Mesenchymal stem cell (in vitro differentiated cells and primary cell): ENCODE data around the gene H3-3A.

Experiments used
- DNase-seq: peaks from one replicate; pipeline ENCODE4 v3.0.0-alpha.2; 2013
- H2AFZ ChIP-seq: one replicate; pipeline ENCODE4 v1.6.1; 2013; ENCODE audit warnings: low read depth, mild to moderate bottlenecking, control low read depth, inconsistent platforms, low read length, moderate library complexity
- H2AK5ac ChIP-seq: 2 replicates; pipeline ENCODE4 v1.6.1; 2013; ENCODE audit warnings: low read length, moderate library complexity, mild to moderate bottlenecking, inconsistent platforms; ENCODE audit not compliant: severe bottlenecking
- H2BK120ac ChIP-seq: one replicate; pipeline ENCODE4 v1.6.1; 2013; ENCODE audit warnings: low read depth, mild to moderate bottlenecking, inconsistent platforms, low read length, moderate library complexity
- H2BK12ac ChIP-seq, 2 experiments: one replicate each; pipeline ENCODE4 v1.6.1; 2013; ENCODE audit warnings: inconsistent platforms in 2 of 2, low read length in 2 of 2, mild to moderate bottlenecking in 2 of 2, moderate library complexity in 2 of 2, control low read depth in 1 of 2
- H2BK15ac ChIP-seq: one replicate; pipeline ENCODE4 v1.6.1; 2013; ENCODE audit warnings: mild to moderate bottlenecking, low read depth, inconsistent platforms; ENCODE audit not compliant: poor library complexity, severe bottlenecking
- H2BK5ac ChIP-seq: 2 replicates; pipeline ENCODE4 v1.6.1; 2013; ENCODE audit warnings: low read depth, mild to moderate bottlenecking, low read length, control low read depth, inconsistent platforms; ENCODE audit not compliant: poor library complexity, severe bottlenecking
- H3K14ac ChIP-seq, 2 experiments: one replicate each; pipeline ENCODE4 v1.6.1; 2013; ENCODE audit warnings: inconsistent platforms in 2 of 2, low read length in 2 of 2, control low read depth in 1 of 2, mild to moderate bottlenecking in 1 of 2, moderate library complexity in 1 of 2
- H3K18ac ChIP-seq, 2 experiments: one replicate each; pipeline ENCODE4 v1.6.1; 2013; ENCODE audit warnings: inconsistent platforms in 2 of 2, low read length in 2 of 2, control low read depth in 1 of 2, low read depth in 1 of 2, mild to moderate bottlenecking in 1 of 2
- H3K23ac ChIP-seq, 2 experiments: one replicate each; pipeline ENCODE4 v1.6.1; 2013; ENCODE audit warnings: inconsistent platforms in 2 of 2, low read length in 2 of 2, mild to moderate bottlenecking in 2 of 2, moderate library complexity in 2 of 2, control low read depth in 1 of 2
- H3K27ac ChIP-seq: 2 replicates; pipeline ENCODE4 v1.5.1; 2013; ENCODE audit warnings: mild to moderate bottlenecking, moderate library complexity, low read length, control low read depth, inconsistent platforms; ENCODE audit not compliant: poor library complexity, severe bottlenecking
- H3K27me3 ChIP-seq, 2 experiments: 2 replicates each; pipeline versions ENCODE4 v1.6.1 to v1.7.0; 2013; ENCODE audit warnings: low read length in 2 of 2, mild to moderate bottlenecking in 2 of 2, moderate library complexity in 2 of 2, control low read depth in 1 of 2, inconsistent platforms in 1 of 2; ENCODE audit not compliant: control insufficient read depth in 1 of 2, insufficient read depth in 1 of 2
- H3K36me3 ChIP-seq, 2 experiments: 2 replicates each; pipeline versions ENCODE4 v1.6.1 to v1.7.0; 2013; ENCODE audit warnings: low read length in 2 of 2, control low read depth in 1 of 2, inconsistent platforms in 1 of 2, low read depth in 1 of 2, mild to moderate bottlenecking in 1 of 2; ENCODE audit not compliant: insufficient read depth in 2 of 2, control insufficient read depth in 1 of 2
- H3K4ac ChIP-seq, 2 experiments: one replicate each; pipeline ENCODE4 v1.6.1; 2013; ENCODE audit warnings: inconsistent platforms in 2 of 2, low read length in 2 of 2, mild to moderate bottlenecking in 2 of 2, moderate library complexity in 2 of 2, control low read depth in 1 of 2, low read depth in 1 of 2
- H3K4me1 ChIP-seq: 2 replicates; pipeline ENCODE4 v1.6.1; 2013; ENCODE audit warnings: low read depth, low read length, control low read depth; ENCODE audit not compliant: control insufficient read depth, insufficient read depth
- H3K4me2 ChIP-seq: 2 replicates; pipeline ENCODE4 v1.6.1; 2013; ENCODE audit warnings: low read length, mild to moderate bottlenecking, inconsistent platforms; ENCODE audit not compliant: poor library complexity, severe bottlenecking
- H3K4me3 ChIP-seq, 2 experiments: 2 replicates each; pipeline versions ENCODE4 v1.5.1 to v1.7.0; 2013; ENCODE audit warnings: low read length in 2 of 2, mild to moderate bottlenecking in 2 of 2, control low read depth in 1 of 2, low read depth in 1 of 2; ENCODE audit not compliant: insufficient read depth in 1 of 2
- H3K79me1 ChIP-seq: replicated peaks from 2 replicates; pipeline ENCODE4 v1.6.1; 2013; ENCODE audit warnings: mild to moderate bottlenecking, control low read depth, low read length, inconsistent platforms; ENCODE audit not compliant: poor library complexity, severe bottlenecking
- H3K9ac ChIP-seq: 2 replicates; pipeline ENCODE4 v1.7.0; 2013; ENCODE audit warnings: mild to moderate bottlenecking, low read length, moderate library complexity
- H3K9me3 ChIP-seq: 2 replicates; pipeline ENCODE4 v1.7.0; 2013; ENCODE audit warnings: mild to moderate bottlenecking, low read length; ENCODE audit not compliant: control insufficient read depth
- H4K8ac ChIP-seq: one replicate; pipeline ENCODE4 v1.6.1; 2013; ENCODE audit warnings: inconsistent platforms, mild to moderate bottlenecking, low read length, moderate library complexity
- H4K91ac ChIP-seq: one replicate; pipeline ENCODE4 v1.6.1; 2013; ENCODE audit warnings: mild to moderate bottlenecking, low read length, inconsistent platforms
- WGBS: methylation state at CpG from one replicate; pipeline ENCODE4 v1.1.7; 2013; ENCODE audit warnings: mixed read lengths; 5-methylcytosine and 5-hydroxymethylcytosine counted together

Gene H3-3A

DNA sequence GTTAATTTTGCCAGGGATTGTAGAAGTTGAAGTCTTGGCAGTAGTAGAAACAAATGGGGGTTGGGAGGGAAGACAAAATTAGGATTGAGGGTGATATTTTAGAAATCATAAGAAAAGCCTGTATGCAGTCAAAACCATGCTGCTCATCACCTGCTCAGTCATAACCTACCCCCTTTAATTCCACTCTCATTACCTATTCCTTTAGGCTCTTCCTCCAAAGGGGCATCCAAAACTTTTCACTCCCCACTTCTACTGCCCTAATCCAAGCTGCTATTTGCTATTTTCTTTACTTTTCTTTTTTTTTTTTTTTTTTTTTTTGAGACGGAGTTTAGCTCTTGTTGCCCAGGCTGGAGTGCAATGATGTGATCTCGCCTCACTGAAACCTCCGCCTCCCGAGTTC is 11.5 kb downstream of the H3-3A start:
- no peaks in the 10 kb centered on the region for H3K4me1 ChIP-seq
- no peak overlapping the region for H3K18ac ChIP-seq
- H3K9me3 ChIP-seq, result no peaks in the 10 kb centered on the region
- no peak overlapping the region for H3K14ac ChIP-seq
- peaks cover 11 to 53% of the 10 kb centered on the region in 2 experiments for H3K36me3 ChIP-seq
- H4K8ac ChIP-seq, result no peak overlapping the region
- 100% methylated on average over 3 of the region's 4 CpGs for WGBS
- H4K91ac ChIP-seq, result no peak overlapping the region
- H3K23ac ChIP-seq, result no peak overlapping the region
- no peak overlapping the region for H2AK5ac ChIP-seq
- H2BK12ac ChIP-seq, result no peak overlapping the region
- no peak overlapping the region for H2AFZ ChIP-seq
- H3K27me3 ChIP-seq, result no peaks in the 10 kb centered on the region
- H3K9ac ChIP-seq, result no peak overlapping the region
- no peak overlapping the region for H2BK5ac ChIP-seq
- no peak overlapping the region for H2BK15ac ChIP-seq
- H3K4me3 ChIP-seq, result no peak overlapping the region
- no peak overlapping the region for H3K4me2 ChIP-seq
- no peak for DNase-seq
- no peak overlapping the region for H3K4ac ChIP-seq
- no peak overlapping the region for H2BK120ac ChIP-seq
- peaks cover 2% of the 10 kb centered on the region for H3K79me1 ChIP-seq
- no peak overlapping the region for H3K27ac ChIP-seq

DNA sequence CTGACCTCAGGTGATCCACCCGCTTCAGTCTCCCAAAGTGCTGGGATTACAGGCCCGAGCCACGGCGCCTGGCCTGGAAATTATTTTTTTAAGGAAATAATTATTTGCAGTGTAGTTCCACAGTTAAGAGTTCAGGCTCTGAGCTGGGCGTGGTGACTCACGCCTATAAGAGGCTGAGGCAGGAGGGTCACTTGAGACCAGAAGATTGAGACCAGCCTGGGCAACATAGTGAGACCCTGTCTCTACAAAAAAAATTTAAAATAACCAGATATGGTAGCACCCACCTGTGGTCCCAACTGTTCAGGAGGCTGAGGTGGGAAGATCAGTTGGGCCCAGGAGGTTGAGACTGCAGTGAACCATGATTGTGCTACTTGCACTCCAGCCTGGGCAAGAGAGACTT is 13.9 kb downstream of the H3-3A start:
- Histone ChIP-seq H3K4ac (no peak overlapping the region), H3K27ac (no peak overlapping the region), H3K23ac (no peak overlapping the region), H2BK15ac (no peak overlapping the region), H3K79me1 (peaks cover 2% of the 10 kb centered on the region), H2BK5ac (no peak overlapping the region), H2AK5ac (no peak overlapping the region), H3K9me3 (no peaks in the 10 kb centered on the region), H3K14ac (no peak overlapping the region), H4K8ac (no peak overlapping the region), H3K4me2 (no peak overlapping the region), H2BK12ac (no peak overlapping the region), H2BK120ac (no peak overlapping the region), H3K4me3 (no peak overlapping the region), H3K18ac (no peak overlapping the region), H4K91ac (no peak overlapping the region), H3K36me3 (peaks cover 3 to 33% of the 10 kb centered on the region in 2 experiments), H3K4me1 (no peaks in the 10 kb centered on the region), H3K27me3 (no peaks in the 10 kb centered on the region), H3K9ac (no peak overlapping the region), H2AFZ (no peak overlapping the region)
- 96% methylated on average over 6 of the region's 6 CpGs for WGBS
- DNase-seq, result no peak

DNA sequence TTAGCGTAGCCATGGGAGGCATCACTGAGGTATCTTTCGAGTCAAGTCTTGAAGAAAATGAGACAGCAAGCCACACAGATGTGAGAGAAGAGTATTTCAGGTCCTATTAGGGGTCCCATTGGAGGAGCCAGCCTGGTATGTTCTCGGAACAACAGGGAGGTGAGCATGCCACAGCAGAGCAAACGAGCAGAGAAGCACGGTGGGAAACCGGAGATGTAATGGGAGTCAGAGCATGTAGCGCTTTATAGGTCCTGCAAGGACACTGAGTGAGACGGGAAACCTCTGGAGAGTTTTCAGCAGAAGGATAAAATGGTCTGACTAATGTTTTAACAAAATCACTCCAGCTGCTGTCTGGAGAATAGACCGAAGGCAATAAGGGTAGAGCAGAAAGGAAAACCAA is 15.9 kb downstream of the H3-3A start:
- H3K18ac ChIP-seq, result no peak overlapping the region
- H2AK5ac ChIP-seq, result no peak overlapping the region
- H3K14ac ChIP-seq, result no peak overlapping the region
- no peak overlapping the region for H2AFZ ChIP-seq
- H2BK12ac ChIP-seq, result no peak overlapping the region
- H4K8ac ChIP-seq, result no peak overlapping the region
- H3K27me3 ChIP-seq, result no peaks in the 10 kb centered on the region
- no peak overlapping the region for H3K27ac ChIP-seq
- no peak overlapping the region for H3K9ac ChIP-seq
- peaks cover 3 to 16% of the 10 kb centered on the region in 2 experiments for H3K36me3 ChIP-seq
- no peak overlapping the region for H3K4me3 ChIP-seq
- H2BK120ac ChIP-seq, result no peak overlapping the region
- no peaks in the 10 kb centered on the region for H3K9me3 ChIP-seq
- H3K23ac ChIP-seq, result no peak overlapping the region
- H3K4me2 ChIP-seq, result no peak overlapping the region
- no peaks in the 10 kb centered on the region for H3K79me1 ChIP-seq
- no peak for DNase-seq
- H3K4me1 ChIP-seq, result peaks cover 6% of the 10 kb centered on the region
- no peak overlapping the region for H2BK5ac ChIP-seq
- no peak overlapping the region for H4K91ac ChIP-seq
- 79% methylated on average over 9 of the region's 9 CpGs for WGBS
- H3K4ac ChIP-seq, result no peak overlapping the region
- H2BK15ac ChIP-seq, result no peak overlapping the region

DNA sequence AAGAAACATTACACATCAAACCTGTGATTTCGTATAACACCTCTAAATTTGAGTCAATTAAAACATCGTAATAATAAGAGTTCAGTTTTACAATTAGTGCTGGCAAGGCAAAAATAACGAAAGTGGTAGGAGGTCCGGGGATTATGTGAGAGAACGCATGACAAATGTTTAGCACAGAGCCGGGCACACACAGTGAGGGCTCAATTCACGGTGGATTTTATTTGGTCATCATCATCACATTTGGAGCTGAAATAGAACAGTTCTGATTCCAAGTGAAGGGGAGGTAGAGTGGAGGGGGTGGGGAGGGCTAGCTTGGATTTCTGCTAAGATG is 20.0 kb downstream of the H3-3A start:
- no peak overlapping the region for H2AK5ac ChIP-seq
- no peak overlapping the region for H3K4ac ChIP-seq
- H2BK15ac ChIP-seq, result no peak overlapping the region
- no peak overlapping the region for H3K27ac ChIP-seq
- H2BK120ac ChIP-seq, result no peak overlapping the region
- peak overlapping the region; percentile 68 to 86 for H3K4me3 ChIP-seq
- DNase-seq, result no peak
- H3K27me3 ChIP-seq, result no peaks in the 10 kb centered on the region
- no peaks in the 10 kb centered on the region for H3K36me3 ChIP-seq
- WGBS, result 85% methylated on average over 6 of the region's 7 CpGs
- H2BK5ac ChIP-seq, result no peak overlapping the region
- H3K4me1 ChIP-seq, result peaks cover 10% of the 10 kb centered on the region
- H3K9ac ChIP-seq, result peak overlapping the region; percentile 84
- peak overlapping the region; percentile 23 to 84 for H3K18ac ChIP-seq
- peak overlapping the region in 1 of 2 experiments; percentile 59 for H2BK12ac ChIP-seq
- H3K79me1 ChIP-seq, result no peaks in the 10 kb centered on the region
- H2AFZ ChIP-seq, result peak overlapping the region; percentile 79
- peak overlapping the region; percentile 85 for H4K8ac ChIP-seq
- H3K9me3 ChIP-seq, result no peaks in the 10 kb centered on the region
- no peak overlapping the region for H4K91ac ChIP-seq
- peak overlapping the region; percentile 73 for H3K4me2 ChIP-seq
- H3K14ac ChIP-seq, result peak overlapping the region in 1 of 2 experiments; percentile 79
- no peak overlapping the region for H3K23ac ChIP-seq
